ENCODE results near the gene SMIM15. TPM values are rescaled to one million over a fixed set of nuclear protein-coding genes. Genes with fewer than 3 reads are reported as not detected.

Gene SMIM15
- total RNA-seq, 3 donors from 2014 or later: 79.8 to 86.6 (median 81.5) TPM

GRCh38 chr5:61139931-61140330 is 22.3 kb downstream of the SMIM15 start:
- Mint-ChIP-seq H3K27me3 (ENCODE audit: low read depth) (no peaks in the 10 kb centered on the region), H3K4me3 (no peak overlapping the region)

GRCh38 chr5:61139094-61139873 is 23.0 kb downstream of the SMIM15 start:
- H3K4me1 Mint-ChIP-seq (ENCODE audit: low read depth): no peaks in the 10 kb centered on the region
- no peaks in the 10 kb centered on the region for H3K27me3 Mint-ChIP-seq (ENCODE audit: low read depth)
- DNase-seq (no peak), ATAC-seq (no peak)
- H3K4me3 Mint-ChIP-seq: no peak overlapping the region
- H3K36me3 Mint-ChIP-seq (ENCODE audit: insufficient read depth): peaks cover 2% of the 10 kb centered on the region
- H3K9me3 Mint-ChIP-seq: no peaks in the 10 kb centered on the region

More at GRCh38 chr5:61139931-61140330, 22.3 kb downstream of the SMIM15 start:
- ATAC-seq: no peak
- peaks cover 2% of the 10 kb centered on the region for H3K36me3 Mint-ChIP-seq (ENCODE audit: insufficient read depth)
- DNase-seq: no peak
- no peaks in the 10 kb centered on the region for H3K9me3 Mint-ChIP-seq
- no peaks in the 10 kb centered on the region for H3K4me1 Mint-ChIP-seq (ENCODE audit: low read depth)

DNA sequence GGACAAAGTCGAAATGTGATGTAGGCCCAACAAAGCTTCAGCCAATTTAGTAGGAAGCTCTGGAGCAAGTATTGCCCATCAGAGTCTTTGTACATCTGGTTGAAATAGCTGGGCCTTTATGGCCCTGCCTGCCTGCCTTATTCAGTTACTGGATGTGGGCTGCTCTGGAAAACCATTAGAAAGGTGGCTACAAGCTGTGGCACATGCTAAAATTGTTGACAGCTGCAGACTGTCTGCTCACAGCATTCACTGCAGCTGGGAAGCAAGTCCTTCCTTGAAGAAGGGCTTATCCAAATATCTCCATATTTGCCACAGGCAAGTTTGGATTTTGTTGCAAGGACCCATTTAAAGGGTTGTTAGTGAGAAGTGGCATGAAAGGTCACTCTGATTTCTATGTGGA is 24.4 kb downstream of the SMIM15 start:
- Mint-ChIP-seq H3K27me3 (ENCODE audit: low read depth) (no peaks in the 10 kb centered on the region), H3K4me1 (ENCODE audit: low read depth) (no peaks in the 10 kb centered on the region), H3K36me3 (ENCODE audit: insufficient read depth) (peaks cover 5% of the 10 kb centered on the region), H3K9me3 (no peaks in the 10 kb centered on the region), H3K4me3 (no peak overlapping the region)
- no peak for ATAC-seq
- DNase-seq: no peak

DNA sequence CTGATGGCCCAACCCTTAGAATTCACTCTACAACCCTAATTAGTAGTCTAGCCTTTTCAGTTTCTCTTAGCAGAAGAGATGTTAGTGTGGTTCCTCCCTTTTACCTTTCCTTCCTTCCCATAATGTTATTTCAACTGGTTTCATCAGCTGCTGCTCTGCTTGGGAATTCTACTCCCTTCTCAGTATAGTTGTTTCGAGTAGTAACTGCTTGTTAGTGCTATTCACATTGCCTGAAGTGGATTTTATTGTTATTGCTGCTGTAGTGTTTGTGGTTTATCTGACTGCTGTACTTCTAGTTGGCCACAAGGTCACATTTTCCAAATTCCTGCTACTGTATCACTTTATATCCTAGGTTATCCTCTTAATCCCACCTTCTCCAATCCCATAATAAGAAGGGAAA is 29.7 kb downstream of the SMIM15 start:
- DNase-seq: no peak
- no peaks in the 10 kb centered on the region for H3K27me3 Mint-ChIP-seq (ENCODE audit: low read depth)

GRCh38 chr5:61130289-61130688 is 32.0 kb downstream of the SMIM15 start:
- no peaks in the 10 kb centered on the region for H3K27me3 Mint-ChIP-seq (ENCODE audit: low read depth)
- no peak overlapping the region for H3K4me3 Mint-ChIP-seq
- H3K4me1 Mint-ChIP-seq (ENCODE audit: low read depth): no peaks in the 10 kb centered on the region
- no peaks in the 10 kb centered on the region for H3K9me3 Mint-ChIP-seq
- no peak for DNase-seq
- H3K36me3 Mint-ChIP-seq (ENCODE audit: insufficient read depth): peaks cover 12% of the 10 kb centered on the region
- ATAC-seq: no peak

More for the DNA sequence above, 29.7 kb downstream of the SMIM15 start:
- Mint-ChIP-seq H3K4me1 (ENCODE audit: low read depth) (no peaks in the 10 kb centered on the region), H3K4me3 (no peak overlapping the region), H3K9me3 (no peaks in the 10 kb centered on the region), H3K36me3 (ENCODE audit: insufficient read depth) (peaks cover 4% of the 10 kb centered on the region)
- ATAC-seq: no peak

DNA sequence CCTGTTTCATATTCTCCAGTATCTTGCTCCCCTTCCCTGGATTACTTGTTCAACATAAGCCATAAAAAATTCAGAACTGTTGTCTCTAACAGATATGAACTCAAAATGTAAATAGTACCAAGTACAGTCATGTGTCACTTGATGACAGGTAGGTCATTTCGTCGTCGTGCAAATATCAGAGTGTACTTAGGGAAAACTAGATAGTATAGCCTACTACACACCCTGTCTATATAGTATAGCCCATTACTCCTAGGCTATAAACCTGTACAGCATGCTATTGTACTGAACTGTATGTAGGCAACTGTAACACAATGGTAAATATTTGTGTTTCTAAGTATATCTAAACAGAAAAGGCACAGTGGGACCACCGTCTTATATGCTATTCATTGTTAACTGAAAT is 39.1 kb downstream of the SMIM15 start:
- no peak overlapping the region for H3K4me3 Mint-ChIP-seq
- H3K4me1 Mint-ChIP-seq (ENCODE audit: low read depth): no peaks in the 10 kb centered on the region
- H3K9me3 Mint-ChIP-seq: no peaks in the 10 kb centered on the region
- ATAC-seq: no peak
- H3K27me3 Mint-ChIP-seq (ENCODE audit: low read depth): no peaks in the 10 kb centered on the region
- no peak for DNase-seq
- peaks cover 15% of the 10 kb centered on the region for H3K36me3 Mint-ChIP-seq (ENCODE audit: insufficient read depth)

GRCh38 chr5:61120534-61120933 is 41.7 kb downstream of the SMIM15 start:
- Mint-ChIP-seq H3K27me3 (ENCODE audit: low read depth) (no peaks in the 10 kb centered on the region), H3K9me3 (no peaks in the 10 kb centered on the region), H3K36me3 (ENCODE audit: insufficient read depth) (peaks cover 6% of the 10 kb centered on the region), H3K4me1 (ENCODE audit: low read depth) (no peaks in the 10 kb centered on the region), H3K4me3 (no peak overlapping the region)
- ATAC-seq: no peak
- DNase-seq: no peak

- ATAC-seq: no peak
- Mint-ChIP-seq H3K4me3 (no peak overlapping the region), H3K9me3 (peaks cover 2% of the 10 kb centered on the region), H3K27me3 (ENCODE audit: low read depth) (no peaks in the 10 kb centered on the region), H3K4me1 (ENCODE audit: low read depth) (no peaks in the 10 kb centered on the region), H3K36me3 (ENCODE audit: insufficient read depth) (peaks cover 16% of the 10 kb centered on the region)
- DNase-seq: no peak
Measured at GRCh38 chr5:61119066-61119465, 43.2 kb downstream of the SMIM15 start.

GRCh38 chr5:61115968-61116367 is 46.3 kb downstream of the SMIM15 start:
- Mint-ChIP-seq H3K9me3 (peaks cover 15% of the 10 kb centered on the region), H3K4me3 (no peak overlapping the region), H3K36me3 (ENCODE audit: insufficient read depth) (peaks cover 24% of the 10 kb centered on the region), H3K4me1 (ENCODE audit: low read depth) (no peaks in the 10 kb centered on the region), H3K27me3 (ENCODE audit: low read depth) (no peaks in the 10 kb centered on the region)
- no peak for ATAC-seq
- DNase-seq: no peak

GRCh38 chr5:61114441-61114840 is 47.8 kb downstream of the SMIM15 start:
- ATAC-seq: no peak
- no peak overlapping the region for H3K4me3 Mint-ChIP-seq

More at GRCh38 chr5:61114441-61114840, 47.8 kb downstream of the SMIM15 start:
- no peak for DNase-seq
- peaks cover 27% of the 10 kb centered on the region for H3K36me3 Mint-ChIP-seq (ENCODE audit: insufficient read depth)
- no peaks in the 10 kb centered on the region for H3K4me1 Mint-ChIP-seq (ENCODE audit: low read depth)
- H3K9me3 Mint-ChIP-seq: peaks cover 15% of the 10 kb centered on the region
- H3K27me3 Mint-ChIP-seq (ENCODE audit: low read depth): no peaks in the 10 kb centered on the region

Other genes starting within 250 kb of the SMIM15 start
- 10 to 100 TPM in 2 of 3 donors, 1 to 10 TPM in 1; 8.9 to 13.2 (median 10.9) TPM for gene ERCC8, start 217.4 kb downstream of the SMIM15 start, total RNA-seq
- 10 to 100 TPM; 43.7 to 47.8 (median 45.0) TPM for gene NDUFAF2, start 217.3 kb downstream of the SMIM15 start, total RNA-seq
- 1 to 10 TPM; 5.4 to 6.9 (median 5.8) TPM for gene ZSWIM6, start 169.8 kb upstream of the SMIM15 start, total RNA-seq